ENCODE results near the gene TAP2.

Gene TAP2

DNA sequence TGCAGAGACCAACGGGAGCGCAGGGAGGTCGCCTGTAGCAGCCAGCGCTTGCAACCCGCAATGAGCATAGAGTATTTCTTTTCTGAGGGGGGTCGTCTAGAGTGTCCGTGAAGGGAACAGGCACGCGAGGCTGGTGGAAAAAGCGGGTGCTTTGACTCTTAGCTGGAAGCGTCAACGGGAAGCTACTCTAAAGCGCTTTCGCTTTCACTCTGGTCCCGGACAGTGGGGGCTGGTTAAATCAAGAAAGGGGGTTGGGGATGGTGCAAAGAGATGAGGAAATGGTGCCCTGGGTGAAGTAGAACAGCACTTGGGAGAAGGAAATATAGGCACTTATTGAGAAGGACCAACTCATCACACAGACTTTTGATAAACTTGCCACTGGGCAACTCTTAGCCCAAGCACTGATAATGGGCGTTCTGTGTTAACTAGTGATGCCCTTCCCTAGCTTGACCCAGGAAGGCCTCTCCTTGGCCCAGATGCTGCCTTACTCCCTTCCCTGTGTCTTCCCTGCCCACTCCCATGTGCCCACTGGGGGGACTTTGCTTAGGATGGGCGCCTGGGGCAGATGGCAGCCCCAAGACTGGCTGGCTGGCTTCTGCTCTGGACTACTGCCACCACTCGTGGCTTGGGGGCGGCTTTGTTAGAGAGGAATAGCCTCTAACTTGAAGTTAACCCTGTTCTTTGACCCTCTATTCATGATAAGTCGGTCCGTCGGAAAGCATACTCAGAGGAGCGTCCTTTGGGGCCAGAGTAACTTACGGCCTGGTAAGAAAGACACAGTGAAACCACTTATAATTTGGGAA lies 16.0 kb upstream of the TAP2 start:
- DNase-seq (ENCODE audit: low read depth): peak; percentile 41

DNA sequence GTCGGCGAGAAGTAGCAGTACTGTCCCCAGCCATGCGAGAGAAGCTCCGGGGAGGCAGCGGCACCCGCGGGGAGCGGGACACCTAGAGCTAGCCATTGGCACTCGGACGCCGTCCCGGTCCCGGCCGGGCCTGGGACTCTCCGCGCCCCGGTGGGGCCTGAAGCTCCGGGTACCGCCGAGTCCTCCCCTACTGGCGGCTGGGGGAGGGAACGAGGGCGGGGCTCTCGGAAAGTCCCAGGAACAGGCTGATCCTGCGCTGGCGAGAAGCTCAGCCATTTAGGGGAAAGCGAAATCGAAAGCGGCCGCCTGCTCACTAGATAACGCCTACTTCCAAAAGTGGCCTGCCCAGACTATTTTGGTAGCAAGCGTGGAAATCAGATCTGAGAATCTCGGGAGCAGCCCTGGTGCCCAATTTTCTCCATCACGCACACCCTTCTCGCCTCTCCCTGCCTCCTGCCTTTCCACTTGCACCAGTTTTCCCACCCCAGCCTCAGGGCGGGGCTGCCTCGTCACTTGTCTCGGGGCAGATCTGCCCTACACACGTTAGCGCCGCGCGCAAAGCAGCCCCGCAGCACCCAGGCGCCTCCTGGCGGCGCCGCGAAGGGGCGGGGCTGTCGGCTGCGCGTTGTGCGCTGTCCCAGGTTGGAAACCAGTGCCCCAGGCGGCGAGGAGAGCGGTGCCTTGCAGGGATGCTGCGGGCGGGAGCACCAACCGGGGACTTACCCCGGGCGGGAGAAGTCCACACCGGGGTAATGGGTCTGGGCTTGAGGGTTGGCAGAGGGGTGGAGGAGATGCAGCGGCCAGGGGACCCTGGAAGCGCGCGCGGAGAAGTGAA lies 15.2 kb upstream of the TAP2 start, which contains the start of the genes PSMB9 and TAP1:
Gene PSMB9 (plus strand): TSS at position 652 of the 835 bp plus-strand sequence. CDS start 38 bp downstream, at position 690.
Gene TAP1 (minus strand): TSS at position 164 of the 835 bp plus-strand sequence. CDS start 68 bp downstream, at position 96.
- peak; percentile 89 for DNase-seq (ENCODE audit: low read depth)

DNA sequence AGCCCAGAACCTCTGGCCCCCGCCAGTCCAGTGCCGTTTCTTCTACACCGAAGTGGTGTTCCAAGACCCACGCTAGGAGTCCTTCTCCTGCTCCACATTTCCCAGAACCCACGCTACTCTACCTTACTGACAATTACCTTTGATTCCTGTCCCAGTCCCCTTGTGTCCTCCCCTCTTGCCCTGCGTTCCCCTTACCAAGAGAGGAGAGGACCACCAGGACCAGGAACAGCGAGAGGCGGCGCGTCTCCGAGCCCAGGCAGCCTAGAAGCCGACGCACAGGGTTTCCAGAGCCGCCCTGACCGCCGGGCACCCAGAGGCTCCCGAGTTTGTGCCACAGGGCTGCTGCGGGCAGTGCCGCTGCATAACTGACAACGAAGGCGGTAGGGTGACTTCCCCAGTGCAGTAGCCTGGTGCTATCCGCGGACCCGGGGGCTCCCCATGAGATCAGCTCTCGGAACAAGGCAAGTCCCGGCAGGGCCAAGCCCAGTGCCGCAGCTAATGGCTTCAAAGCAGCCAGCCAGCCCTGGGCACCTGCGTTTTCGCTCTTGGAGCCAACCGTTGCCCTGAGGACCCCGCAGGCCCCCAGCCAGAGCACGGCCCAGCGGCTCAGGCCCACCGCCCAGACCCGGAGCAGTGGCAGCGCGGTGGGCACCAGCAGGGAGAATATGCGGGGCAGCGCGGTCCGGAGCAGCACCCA lies 14.5 kb upstream of the TAP2 start:
- DNase-seq (ENCODE audit: low read depth): no peak

DNA sequence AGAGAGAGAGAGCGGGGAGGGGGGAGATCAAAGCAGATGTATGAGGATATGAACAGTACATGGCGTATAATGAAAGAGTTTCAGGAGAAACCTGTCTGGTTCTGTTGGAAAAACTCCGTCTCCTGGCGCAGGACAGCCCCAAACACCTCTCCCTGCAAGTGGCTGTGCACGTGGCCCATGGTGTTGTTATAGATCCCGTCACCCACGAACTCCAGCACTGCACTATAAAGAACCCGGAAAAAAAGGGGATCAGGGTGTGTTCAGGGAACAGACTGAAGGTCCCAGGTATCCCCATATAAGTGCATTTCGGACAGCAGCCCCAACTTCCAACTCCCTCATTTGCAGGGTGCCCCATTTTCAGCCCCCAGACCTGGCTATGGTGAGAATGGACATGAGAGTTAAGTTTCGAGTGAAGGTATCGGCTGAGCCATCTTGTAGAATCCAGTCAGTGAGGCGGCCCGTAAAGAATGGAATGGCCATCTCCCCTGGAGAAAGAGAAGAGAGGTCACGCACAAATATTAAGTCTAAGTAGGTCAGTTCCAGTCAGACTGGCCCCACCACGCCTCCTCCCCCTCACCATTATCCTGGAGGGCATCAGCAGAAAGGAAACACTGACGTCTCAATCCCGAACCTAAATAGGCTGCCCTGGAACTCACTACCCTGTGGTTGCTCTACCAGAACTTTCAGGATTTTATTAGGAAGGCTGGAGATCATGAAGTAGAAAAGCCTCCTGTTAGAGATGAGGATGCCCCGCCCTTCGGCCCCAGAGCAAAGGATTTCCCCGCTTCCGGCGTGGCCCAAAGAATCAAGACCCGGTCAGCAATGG lies 13.7 kb upstream of the TAP2 start:
- DNase-seq (ENCODE audit: low read depth): no peak

DNA sequence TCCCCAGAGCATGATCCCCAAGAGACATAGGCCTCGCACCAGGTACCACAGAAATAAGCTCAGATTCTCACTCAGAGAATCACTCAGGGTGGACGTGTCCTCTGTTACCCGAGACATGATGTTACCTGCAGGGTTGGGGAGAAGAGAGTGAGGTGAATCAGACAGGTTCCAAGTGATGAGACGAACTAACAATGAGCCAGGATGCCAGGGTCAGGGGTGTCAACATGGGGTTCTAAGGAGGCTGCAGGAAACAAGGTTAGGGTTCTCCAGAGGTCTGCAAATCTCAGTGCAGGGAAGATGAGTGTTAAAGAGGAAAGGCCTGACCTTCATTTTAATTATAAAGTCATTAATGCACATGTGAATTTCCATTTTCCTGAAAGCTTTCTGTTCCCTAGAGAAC lies 12.5 kb upstream of the TAP2 start:
- no peak for DNase-seq (ENCODE audit: low read depth)

DNA sequence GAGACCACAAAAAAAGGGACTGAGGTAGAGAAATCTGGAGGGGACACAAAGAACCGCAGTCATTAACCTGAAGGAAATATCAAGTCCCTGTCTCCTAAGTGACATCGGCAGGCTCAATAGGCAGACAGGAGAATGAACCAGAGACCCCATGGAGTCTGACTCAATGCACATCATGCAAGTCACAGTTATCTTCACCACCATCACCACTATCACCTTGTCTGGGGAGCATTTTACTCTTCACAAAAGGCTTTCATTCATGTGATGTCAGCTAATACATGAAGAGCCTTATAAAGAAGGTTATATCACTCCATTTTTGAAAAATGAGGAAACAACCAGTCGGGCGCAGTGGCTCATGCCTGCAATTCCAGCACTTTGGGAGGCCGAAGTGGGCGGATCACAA lies 10.6 kb upstream of the TAP2 start:
- DNase-seq (ENCODE audit: low read depth): no peak

DNA sequence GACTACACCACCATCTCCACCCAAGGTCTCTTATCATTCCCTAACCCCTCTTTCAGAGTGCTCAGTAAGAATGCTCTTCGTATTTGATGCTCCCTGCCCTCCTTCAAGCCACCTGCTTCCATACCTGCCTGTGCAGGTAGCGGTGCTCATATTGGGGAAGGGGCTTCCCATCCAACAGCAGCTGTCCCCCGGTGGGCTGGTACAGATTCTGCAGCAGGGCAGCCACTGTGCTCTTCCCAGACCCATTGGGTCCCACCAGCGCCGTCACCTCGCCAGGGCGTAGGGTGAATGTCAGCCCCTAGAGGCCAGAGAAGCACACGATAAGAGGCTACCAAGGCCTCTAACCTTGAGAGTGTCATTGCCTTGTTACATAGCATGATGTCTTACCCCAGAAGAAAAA lies 9.3 kb upstream of the TAP2 start:
- DNase-seq (ENCODE audit: low read depth): no peak

DNA sequence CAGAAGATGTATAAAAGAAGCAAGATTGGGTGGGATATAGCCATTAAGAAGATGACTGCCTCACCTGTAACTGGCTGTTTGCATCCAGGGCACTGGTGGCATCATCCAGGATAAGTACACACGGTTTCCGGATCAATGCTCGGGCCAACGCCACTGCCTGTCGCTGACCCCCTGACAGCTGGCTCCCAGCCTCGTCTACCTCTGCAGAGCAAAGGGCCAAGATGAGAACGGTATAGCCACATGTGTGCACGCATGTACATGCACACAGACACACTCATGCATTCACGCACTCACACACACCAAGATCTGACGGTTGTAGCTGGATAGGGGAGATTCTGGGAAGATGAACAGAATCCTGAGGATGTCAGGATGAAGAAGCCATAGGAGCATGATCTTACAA lies 8.5 kb upstream of the TAP2 start:
- DNase-seq (ENCODE audit: low read depth): no peak

DNA sequence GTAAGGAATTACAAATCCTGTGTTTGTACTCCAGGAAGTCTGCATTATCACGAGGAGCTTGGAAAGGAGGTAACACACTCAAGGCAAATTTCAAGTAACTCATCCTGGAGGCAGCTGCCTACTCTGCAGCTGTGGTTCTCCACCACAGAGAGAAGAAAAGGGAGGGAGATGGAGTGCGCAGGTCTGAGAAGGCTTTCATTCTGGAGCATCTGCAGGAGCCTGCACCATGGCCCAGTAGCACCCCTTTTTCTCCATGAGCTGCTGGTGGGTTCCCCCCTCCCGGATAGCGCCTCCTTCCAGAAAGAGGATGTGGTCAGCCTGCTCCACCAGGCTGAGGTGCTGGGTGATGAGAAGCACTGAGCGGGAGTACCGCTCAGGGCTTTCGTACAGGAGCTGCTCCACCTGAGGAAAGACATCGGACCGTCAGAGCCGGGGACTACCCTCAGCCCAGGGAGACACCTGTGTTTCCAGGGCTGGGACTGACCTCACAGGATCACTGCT lies 6.9 kb upstream of the TAP2 start:
- DNase-seq (ENCODE audit: low read depth): no peak

DNA sequence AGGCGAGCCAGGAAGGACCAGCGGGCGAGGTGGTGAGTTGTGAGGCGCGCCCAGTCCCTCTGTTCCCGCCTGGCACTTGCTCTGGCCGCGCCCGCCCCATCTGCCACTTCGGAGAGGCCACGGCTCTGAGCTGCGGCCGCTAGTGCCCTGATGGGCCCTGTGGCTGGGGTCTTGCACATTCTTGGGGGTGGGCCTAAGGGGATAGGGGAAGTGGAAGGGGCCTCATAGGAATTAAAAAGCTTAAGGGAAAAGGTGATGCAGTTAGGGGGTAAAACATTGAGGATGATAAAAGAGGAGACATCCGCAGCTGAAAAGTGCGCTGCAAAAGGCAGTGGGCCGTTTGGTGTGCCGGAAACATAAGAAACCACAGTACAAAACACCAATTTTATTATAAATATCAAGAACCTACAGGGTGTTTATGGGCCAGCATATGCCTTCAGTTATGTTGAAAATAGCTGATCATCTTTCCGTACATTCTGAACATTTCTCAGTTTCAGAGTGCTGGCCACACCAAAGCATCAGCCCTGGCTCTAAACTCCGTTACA lies 6.4 kb upstream of the TAP2 start:
- DNase-seq (ENCODE audit: low read depth): no peak

DNA sequence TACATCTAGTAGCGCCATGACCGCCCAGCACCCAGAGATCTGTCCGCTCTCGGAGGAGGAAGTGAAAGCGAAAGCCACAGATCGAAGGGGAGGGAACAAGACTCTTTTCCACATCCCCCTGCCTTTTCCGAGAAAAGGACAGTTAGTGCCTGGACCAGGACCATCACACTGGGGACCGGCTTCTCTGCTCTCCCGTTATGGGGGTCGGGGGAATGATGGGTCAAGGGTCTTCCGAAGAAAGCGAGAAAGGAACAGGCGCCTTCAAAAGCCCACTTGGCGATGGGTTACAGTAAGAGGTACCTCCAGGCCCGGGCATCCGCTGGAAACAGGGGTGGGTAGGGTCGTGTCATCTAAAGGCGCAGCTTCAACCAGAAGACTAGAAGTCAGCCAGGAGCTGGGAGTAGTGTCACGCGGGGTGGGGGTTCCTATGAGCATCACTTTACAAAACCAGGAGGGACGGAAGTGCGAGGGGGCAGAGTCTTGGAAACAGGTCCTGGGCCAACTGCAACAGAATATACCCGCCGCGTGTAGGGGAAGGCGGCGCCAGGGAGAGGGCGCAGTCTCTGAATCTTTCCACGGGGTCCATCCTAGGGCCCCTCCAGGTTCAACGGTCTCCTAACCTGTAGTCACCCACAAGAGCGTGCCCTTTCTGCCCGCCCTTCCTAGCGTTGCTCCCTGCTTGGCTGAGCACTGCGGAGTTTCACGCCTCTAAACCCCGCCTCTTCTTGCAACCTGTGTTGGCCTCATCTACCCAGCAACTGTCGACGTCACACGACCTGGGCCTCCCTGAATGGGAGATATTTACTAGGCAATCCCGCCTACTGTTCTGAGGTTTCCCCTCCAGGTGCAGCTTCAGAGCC lies 5.7 kb upstream of the TAP2 start, which contains the start of gene PSMB8:
Gene PSMB8 (minus strand): TSS at position 69 of the 860 bp plus-strand sequence. CDS start 51 bp downstream, at position 18.
- DNase-seq (ENCODE audit: low read depth): peak; percentile 98

DNA sequence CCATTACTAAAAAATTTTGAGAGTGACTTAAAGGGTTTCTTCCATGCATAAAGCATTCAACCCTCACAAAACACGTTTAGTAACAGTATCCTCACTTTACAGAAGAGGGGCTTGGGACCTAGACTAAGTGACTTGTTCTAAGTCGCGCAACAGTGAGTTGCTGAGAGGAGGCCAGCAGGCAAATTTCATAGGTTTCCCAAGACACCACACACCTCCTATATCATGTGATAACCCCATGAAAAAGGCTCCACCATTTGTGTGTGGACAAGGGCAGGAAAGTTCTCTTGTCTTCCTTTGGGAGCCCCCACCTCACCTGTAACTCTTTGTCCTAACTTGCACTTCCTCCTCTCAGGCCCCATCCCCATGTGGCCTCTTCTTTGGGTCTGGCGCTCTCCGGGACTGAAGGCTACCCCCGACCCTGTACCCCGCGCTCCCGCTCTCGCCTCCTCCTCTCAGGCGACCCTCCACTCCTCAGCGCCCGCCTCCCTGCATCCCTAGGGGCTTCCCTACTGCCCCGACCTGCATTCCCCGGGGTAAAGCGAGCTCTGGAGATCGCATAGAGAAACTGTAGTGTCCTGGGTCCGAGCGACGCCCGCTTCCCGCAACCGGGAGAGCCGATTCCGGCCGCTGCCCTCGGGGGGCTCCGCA lies 4.9 kb upstream of the TAP2 start:
- DNase-seq (ENCODE audit: low read depth): no peak

DNA sequence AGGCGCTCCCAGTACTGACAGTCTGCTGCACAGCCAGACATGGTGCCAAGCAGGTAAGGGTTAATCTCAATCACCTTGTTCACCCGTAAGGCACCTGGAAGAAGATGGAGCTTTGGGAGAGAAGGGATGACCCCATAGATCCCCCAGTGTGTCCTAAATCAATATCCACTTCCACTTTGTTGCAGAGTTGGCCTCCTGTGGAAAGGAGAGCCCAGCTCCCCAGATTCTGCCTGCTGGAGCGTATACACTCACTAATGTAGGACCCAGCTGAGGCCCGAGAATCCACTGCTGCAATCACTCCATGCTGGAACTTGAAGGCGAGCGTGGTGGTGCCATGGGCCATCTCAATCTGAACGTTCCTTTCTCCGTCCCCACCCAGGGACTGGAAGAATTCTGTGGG lies 4.2 kb upstream of the TAP2 start:
- DNase-seq (ENCODE audit: low read depth): no peak

DNA sequence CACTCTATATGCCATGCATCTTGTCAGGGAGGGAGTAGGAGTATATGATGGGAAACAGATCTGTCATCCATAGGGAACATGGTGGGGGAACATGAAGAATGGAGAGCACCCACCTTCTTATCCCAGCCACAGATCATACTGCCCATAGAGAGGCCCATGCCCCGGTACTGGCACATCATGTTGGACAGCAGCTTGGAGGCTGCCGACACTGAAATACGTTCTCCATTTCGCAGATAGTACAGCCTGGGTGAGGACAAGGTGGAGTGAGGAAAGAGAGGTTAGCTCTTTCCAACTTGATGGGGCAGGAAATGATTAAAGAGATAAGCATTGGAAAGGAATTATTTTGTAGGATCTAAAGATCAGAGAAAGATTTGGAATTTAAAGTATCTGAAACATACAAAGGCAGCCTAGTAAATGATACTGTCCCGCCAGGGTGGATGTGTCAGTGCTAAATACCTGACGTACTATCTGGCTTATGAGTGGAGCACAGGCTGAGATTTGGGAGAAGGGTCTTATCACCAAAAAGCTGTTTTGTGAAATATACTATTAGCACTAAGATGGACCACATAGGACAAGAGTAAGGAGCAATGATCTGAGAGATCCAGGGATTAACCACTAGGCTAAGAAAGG lies 3.6 kb upstream of the TAP2 start:
- DNase-seq (ENCODE audit: low read depth): no peak

DNA sequence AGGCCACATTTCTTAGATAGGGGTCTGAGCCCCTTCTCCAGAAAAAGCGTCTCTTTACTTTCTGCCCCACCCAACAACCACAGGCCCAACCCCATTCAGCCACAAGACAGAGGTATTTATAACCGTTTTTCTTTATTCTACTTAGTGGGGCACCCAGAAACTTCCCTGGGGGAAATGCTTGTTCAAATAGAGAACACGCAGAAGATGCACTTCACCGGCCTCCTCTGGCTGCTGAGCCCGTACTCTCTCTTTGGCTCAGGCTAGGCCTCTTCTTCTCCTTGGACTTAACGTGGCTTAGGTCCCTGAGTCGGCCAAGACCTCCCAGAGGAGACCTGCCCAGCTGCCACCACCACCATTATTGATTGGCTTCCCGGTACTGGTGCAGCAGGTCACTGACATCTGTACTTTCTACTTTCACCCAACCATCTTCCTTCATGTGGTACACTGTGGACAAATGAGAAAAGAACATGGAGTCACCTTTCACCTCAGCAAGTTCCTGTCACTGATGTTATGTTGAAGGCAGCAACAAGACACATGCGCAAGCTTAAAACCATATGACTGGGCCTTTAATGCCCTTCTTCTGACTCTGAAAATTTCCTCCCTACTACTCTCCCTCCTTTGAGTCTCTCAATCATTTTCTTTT lies 2.2 kb upstream of the TAP2 start:
- no peak for DNase-seq (ENCODE audit: low read depth)

DNA sequence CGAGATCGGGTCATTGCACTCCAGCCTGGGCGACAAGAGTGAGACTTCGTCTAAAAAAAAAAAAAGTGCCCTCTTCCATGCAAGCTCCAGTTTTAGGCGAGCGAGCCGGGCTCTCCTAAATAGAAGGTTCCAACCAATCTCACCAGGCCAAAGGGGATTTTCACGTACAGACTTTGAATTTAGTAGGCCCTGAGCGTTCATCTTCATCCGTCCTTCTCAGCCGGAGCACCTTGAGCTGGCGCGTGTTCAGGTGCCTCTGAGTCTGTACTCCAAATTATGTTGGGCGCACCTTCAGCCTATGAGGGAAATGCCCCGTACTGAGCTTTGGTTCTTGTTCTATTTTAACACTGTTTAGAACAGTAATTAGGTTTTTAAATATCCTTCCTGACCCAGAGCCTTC lies 817 bp upstream of the TAP2 start:
- no peak for DNase-seq (ENCODE audit: low read depth)

DNA sequence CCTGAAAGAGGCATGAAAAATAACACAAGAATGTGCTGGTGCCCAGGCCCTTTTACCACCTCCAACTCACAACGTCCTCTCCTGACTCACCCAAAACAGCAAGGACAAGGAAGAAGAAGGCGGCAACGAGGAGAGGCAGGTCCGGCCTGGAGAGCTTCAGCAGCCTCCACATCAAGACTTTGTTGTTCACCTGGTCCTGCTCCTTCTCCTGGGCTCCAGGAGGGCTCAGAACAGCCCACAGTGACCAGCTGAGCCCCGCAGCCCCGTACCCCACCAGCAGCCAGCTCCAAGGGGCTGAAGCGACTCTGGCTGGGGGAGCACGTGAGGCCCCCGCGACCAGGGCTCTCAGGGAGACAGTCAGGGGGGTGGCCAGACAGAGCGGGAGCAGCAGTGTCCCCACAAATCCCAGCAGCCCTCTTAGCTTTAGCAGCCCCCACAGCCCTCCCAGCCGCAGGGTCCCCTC lies 857 bp downstream of the TAP2 start:
- no peak for DNase-seq (ENCODE audit: low read depth)

DNA sequence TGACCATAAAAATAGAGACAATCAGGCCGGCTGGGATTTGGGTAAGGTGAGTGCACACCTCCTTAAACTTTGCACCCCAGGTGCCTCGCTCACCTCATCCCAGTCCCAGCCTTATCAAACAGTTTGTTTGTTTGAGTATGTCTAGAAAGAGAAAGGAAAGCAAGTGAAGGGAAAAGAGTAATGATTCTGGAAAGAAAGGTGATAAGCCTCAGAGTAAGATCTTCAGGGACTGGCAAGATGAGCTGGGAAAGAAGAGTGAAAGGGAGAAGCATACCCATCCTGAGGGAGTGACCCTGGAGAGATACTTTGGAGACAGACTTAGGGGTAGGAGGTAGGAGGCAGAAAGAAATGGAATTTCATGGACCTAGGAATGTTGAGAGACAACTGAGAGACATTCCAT lies 1.7 kb downstream of the TAP2 start:
- DNase-seq (ENCODE audit: low read depth): no peak

Measured in stimulated activated CD8-positive, alpha-beta memory T cell treated with anti-CD3 and anti-CD28 coated beads, Interleukin-12 subunit alpha, Interleukin-12 subunit beta, amount 100 ng/mL, for 1 hour (primary cell).